A172 (cell line): ENCODE measurements around the gene RBM8A. TPM values are rescaled to one million over a fixed set of nuclear protein-coding genes. Genes with fewer than 3 reads are reported as not detected.
"Not testable (repeated sequence)": the region's sequence is repeated elsewhere in the genome, so short reads cannot be mapped to it uniquely, and the experiment has no call there.

Experiments used
- DNase-seq: peaks from one replicate; pipeline ENCODE4 v3.0.0-alpha.2; 2015; ENCODE audit warnings: low spot score
- total RNA-seq: library from RNA; depleted of rRNA; stranded (reverse); fragments of >200 nt; shearing (Covaris generic); gene quantifications from 2 replicates; pipeline ENCODE4 v1.2.3, GENCODE V29; 2014

The RBM8A gene
- total RNA-seq, 1 experiment from 2014 or later: 461 TPM

DNA sequence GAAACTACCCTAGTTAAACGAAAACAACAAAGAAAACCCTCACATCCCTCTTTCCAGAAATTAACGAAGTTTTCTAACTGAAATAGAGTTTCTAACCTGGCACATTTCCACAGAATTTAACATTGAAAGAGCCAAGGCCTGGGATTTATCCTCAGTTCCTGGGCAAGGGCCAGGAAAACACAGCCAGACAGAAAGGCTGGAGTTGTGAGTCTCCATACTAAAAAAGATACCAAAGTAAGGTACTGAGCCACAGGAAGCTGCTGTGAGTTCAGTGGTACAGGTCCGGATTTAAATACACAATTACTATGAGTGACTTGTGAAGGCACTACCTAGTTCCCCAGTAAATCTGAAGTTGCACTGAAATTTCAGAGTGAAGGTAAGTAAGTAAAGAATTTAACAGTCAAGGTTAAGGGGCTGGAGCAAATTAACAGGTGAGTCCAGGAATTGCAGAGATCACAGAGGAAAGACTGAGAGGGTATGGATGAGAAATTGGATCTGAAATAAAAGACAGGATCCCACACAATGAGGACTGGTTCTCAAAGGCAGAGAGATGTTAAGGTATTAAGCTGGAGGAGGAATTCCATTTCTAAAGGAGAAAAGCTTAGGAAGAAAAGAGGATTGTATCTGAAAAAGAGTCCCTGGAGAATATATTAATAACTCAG lies 29.6 kb upstream of the RBM8A start:
- DNase-seq: no peak

DNA sequence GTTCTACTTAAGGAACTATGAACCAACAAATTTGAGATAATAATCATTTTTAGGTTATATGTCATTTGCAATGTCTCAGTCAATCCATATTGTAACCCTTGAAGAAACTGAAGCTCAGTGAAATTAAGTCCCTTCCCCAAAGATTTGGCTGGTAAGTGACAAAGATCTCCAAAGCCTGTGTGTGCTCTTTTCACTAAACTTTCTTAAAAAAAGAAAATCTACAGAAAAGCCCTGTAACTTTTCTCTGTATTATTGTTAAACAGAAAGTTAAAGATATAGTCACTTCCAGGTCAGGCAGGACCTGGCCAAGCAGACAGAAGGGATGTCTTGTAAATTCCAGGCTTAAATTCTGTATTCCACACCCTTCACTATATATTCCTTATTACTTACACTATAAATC lies 29.1 kb upstream of the RBM8A start:
- DNase-seq: no peak

- no peak for DNase-seq
Measured at GRCh38 chr1:145955436-145955835, 28.2 kb upstream of the RBM8A start.

DNA sequence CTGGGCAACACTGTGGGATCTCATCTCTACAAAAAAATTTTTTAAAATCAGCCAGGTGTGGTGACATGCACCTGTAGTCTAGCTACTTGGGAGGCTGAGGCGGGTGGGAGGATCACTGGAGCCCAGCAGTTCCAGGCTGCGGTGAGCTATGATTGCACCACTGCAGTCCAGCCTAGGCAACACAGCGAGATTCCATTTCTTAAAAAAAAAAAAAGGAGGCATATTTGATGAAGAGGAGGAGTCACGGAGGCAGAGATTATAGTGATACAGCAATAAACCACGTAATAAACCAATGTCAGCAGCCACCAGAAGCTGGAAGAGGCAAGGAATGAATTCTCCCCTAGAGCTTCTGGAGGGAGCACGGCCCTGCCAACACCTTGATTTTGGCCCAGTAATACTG lies 26.6 kb upstream of the RBM8A start:
- DNase-seq: no peak

- DNase-seq: no peak
Measured at GRCh38 chr1:145952903-145953302, 25.6 kb upstream of the RBM8A start.

DNA sequence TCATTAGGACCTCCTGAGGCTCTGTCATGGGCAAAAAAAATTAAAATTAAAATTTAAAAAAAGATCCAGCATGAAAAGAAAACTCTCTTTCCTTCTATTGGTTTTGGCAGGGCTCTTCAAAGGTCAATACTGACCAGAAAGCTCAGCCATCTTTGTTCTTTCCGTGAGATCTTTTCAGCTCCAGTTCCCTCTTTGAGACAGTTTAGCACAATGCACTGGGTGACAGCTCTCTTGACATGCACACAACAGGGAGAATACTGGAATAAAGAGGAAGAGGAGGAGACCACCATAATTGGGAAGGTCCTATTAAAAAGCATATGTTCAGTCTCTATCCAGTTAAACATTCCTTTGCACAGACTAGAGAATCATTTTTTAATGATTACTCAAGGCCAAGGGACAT lies 24.2 kb upstream of the RBM8A start:
- no peak for DNase-seq

- no peak for DNase-seq
Measured at GRCh38 chr1:145949219-145949618, 21.9 kb upstream of the RBM8A start.

- DNase-seq: no peak
Measured at GRCh38 chr1:145947551-145947950, 20.3 kb upstream of the RBM8A start.

DNA sequence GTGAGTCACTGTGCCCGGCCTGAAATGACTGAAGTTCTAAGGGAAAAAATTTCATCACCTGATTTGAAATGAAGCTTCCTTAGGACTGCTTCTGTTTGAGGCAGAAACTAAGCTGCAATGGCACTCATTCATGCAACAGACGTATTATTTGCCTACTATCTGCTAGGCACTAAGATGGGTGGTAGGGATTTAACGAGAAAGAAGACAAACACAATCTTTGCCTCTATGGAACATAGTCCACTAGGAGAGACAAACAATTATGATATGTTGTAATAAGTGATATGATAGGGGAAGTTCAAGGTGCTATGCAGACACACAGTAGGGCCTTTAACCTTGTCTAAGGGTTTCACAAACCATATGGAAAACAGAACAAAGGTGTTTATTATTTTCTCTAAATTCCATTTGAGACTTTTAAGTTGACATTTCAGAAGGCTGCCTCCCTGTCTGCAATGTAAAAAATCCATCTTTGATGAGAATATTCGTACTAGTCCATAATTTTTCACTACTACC lies 19.2 kb upstream of the RBM8A start:
- DNase-seq: no peak

GRCh38 chr1:145944532-145944931 lies 17.2 kb upstream of the RBM8A start:
- no peak for DNase-seq

DNA sequence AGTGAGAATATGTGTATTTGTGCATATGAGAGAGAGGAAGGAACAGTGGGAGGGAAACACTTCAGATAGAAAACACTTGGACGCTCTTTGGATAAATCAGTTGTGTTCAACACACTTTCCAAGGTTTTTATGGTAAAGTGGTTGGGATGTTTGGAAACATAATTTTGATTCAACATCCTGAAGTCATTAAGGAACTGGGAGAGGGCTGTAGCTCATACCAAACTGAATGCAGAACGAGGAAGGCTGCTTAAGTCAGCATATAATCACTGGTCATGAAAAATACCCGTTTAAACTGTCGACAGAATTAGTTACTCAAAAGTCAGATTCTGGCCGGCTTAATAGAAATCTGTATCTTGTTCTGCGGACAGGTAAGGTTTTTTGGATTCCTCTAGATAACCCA lies 15.6 kb upstream of the RBM8A start:
- no peak for DNase-seq

DNA sequence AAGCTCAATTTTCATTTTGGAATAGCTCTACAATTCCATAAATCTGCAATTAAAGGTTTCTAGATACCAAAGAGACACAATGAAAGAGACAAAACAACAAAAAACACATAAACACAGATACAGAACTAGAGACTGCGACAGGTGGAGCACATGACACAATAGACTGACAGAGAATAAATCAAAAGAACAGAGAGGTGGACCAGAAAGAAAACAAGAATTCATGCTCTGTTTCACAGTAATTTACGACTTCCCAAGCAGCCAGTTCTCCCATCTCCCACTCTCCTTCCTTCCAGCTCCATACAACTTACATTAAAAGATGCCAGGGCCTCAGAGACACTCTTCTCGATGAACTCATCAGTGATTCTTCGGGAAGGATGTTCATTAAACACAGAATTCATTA lies 15.1 kb upstream of the RBM8A start:
- no peak for DNase-seq

- no peak for DNase-seq
Measured at GRCh38 chr1:145937436-145937835, 10.2 kb upstream of the RBM8A start.

DNA sequence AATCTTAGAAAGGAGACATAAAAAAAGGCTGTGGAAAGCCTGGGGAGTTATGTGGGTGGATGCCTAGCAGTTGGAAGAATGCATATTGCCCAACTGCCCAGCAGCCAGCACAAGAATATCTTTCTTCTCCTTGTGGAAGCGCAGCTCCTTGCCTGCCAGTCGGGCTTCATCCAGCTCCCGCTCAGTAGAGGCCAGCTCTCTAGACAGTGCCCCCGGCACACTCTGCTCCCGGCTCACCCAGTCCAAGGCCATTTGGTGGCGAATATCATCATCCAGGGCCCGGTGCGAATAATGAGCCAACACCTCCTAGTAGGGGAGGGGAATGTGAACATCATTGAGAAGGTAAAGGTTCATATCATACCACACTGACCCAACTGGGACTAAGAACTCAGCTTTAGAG lies 9.0 kb upstream of the RBM8A start:
- DNase-seq: no peak

DNA sequence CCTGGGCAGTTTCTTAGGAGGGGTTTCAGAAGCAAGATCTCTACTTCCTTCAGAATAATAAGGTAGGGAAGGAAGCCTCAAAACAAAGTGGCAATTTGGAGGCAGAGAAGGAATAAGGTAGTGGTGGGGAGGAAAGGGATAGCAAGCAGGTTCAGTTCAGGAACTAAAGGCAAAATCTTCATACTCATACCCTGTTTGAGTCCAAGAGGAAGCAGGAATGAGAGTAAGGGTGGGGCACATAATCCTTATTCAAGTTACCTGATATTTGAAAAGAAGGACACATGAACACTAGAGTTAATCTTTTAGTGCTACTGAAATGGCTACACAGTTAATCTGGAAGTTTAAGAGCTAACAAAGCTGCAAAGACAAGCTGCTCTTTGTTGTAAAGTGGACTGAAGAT lies 8.4 kb upstream of the RBM8A start:
- DNase-seq: no peak

DNA sequence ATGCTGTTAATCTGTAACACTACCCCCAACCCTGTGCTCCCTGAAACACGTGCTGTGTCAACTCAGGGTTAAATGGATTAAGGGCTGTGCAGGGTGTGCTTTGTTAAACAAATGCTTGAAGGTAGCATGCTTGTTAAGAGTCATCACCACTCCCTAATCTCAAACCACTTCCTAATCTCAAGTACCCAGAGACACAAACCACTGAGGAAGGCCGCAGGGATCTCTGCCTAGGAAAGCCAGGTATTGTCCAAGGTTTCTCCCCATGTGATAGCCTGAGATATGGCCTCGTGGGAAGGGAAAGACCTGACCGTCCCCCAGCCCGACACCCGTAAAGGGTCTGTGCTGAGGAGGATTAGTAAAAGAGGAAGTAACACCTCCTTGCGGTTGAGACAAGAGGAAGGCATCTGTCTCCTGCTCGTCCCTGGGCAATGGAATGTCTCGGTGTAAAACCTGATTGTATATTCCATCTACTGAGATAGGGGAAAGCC lies 5.3 kb upstream of the RBM8A start:
- DNase-seq: not testable (repeated sequence)

DNA sequence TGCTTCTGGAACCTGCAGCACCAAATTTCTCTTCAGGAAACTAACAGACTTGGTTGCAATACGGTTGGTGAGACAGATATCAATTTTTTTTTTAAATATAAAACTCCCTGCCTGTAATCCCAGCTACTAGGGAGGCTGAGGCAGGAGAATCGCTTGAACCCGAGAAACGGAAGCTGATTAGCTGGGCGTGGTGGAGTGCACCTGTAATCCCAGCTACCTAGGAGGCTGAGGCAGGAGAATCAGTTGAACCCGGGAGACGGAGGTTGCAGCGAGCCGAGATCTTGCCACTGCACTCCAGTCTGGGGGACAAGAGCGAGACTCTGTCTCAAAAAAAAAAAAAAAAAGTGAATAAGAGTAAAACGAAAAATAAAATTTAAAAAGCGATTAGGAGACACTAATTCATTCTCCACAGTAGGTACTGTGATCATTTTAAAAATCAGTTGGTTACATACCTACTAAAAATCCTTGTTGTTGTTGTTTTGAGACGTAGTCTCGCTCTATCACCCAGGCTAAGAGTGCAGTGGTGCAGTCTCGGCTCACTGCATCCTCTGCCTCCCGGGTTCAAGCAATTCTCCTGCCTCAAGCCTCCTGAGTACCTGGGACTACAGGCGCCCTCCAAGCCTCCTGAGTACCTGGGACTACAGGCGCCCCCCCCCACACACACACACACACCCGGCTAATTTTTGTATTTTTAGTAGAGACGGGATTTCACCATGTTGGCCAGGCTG lies 796 bp upstream of the RBM8A start:
- peak; percentile 14 for DNase-seq

- no peak for DNase-seq
Measured at GRCh38 chr1:145926686-145927062, 610 bp downstream of the RBM8A start.

- DNase-seq: no peak
Measured at GRCh38 chr1:145922266-145922665, 5.0 kb downstream of the RBM8A start.

DNA sequence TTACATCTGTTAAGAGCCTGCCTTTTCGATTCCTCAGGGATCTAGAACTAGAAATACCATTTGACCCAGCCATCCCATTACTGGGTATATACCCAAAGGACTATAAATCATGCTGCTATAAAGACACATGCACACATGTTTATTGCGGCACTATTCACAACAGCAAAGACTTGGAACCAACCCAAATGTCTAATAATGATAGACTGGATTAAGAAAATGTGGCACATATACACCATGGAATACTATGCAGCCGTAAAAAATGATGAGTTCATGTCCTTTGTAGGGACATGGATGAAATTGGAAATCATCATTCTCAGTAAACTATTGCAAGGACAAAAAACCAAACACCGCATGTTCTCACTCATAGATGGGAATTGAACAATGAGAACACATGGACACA lies 7.0 kb downstream of the RBM8A start:
- DNase-seq: not testable (repeated sequence)

DNA sequence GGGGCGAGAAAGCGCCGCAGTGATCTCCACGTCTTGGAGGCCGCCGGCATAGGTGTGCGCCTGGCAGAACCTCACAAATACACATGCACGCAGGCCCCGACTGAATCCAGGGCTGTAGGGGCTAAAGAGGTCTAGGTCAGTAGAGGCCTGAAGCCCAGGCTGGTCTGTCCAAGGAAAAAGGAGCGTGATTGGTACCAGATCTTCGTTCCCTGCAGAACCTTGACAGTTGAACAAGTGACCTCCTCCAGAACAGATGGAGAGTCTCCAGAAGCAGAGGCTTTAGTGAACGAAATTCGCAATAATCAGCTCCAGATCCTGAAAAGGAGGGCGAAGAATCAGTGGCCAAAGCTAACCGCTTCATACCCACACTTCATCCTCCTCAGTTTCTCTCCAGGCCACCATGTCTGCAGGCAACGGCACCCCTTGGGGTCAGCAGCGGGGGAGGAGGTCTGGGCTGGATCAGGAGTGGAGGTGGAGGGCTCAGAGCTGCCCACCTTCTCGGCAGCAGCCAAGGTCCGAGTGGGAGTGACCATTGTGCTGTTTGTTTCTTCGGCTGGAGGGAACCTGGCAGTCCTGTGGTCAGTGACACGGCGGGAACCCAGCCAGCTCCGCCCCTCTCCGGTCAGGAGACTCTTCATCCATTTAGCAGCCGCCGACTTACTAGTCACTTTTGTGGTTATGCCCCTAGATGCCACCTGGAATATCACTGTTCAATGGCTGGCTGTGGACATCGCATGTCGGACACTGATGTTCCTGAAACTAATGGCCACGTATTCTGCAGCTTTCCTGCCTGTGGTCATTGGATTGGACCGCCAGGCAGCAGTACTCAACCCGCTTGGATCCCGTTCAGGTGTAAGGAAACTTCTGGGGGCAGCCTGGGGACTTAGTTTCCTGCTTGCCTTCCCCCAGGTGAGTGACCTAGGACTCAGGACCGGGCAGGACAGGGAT lies 8.0 kb downstream of the RBM8A start:
- peak; percentile 90 for DNase-seq
